ENCODE data around the gene LBX2. TPM values are rescaled to one million over a fixed set of nuclear protein-coding genes. Genes with fewer than 3 reads are reported as not detected.

Gene LBX2
- total and polyA plus RNA-seq, 10 of the 15 experiments (the other 5 are each of a cell fraction or from before 2014, with no cell fraction given): 0.08 to 4.0 (median 0.27) TPM

GRCh38 chr2:74493546-74493945 is 5.9 kb downstream of the LBX2 start:
- Histone ChIP-seq H3K9ac (ENCODE audit: control insufficient read depth, insufficient read depth, low read length) (no peak overlapping the region), H3K4me1 (ENCODE audit: control insufficient read depth, insufficient read depth, low read length) (0 out of 2 replicates have a peak, but pooled peaks cover 3% of the 10 kb centered on the region), H3K9me3 (replicated peaks; ENCODE audit: control insufficient read depth, insufficient read depth, low read length) (no peaks in the 10 kb centered on the region), H3K27ac (ENCODE audit: control insufficient read depth, insufficient read depth) (no peak overlapping the region), H3K4me2 (ENCODE audit: control insufficient read depth, insufficient read depth) (no peak overlapping the region), H2AFZ (ENCODE audit: control insufficient read depth, low read depth, low read length) (no peak overlapping the region), H3K36me3 (ENCODE audit: control insufficient read depth in 2 of 2, insufficient read depth in 2 of 2, low read length in 1 of 2) (peaks cover 12 to 13% of the 10 kb centered on the region in 2 experiments; a peak in 3 of 4 replicates), H3K27me3 (replicated peaks in 1 of 2; ENCODE audit: control insufficient read depth in 2 of 2, insufficient read depth in 2 of 2, low read length in 1 of 2) (peaks cover 4 to 5% of the 10 kb centered on the region in 2 experiments; a peak in 3 of 4 replicates), H3K4me3 (no peak overlapping the region), H4K20me1 (ENCODE audit: control insufficient read depth, insufficient read depth) (no peaks in the 10 kb centered on the region), H3K79me2 (ENCODE audit: control insufficient read depth, insufficient read depth, low read length) (no peaks in the 10 kb centered on the region)
- SMC1A ChIA-PET (ENCODE audit: uncharacterized antibody, unreplicated experiment): interaction anchor here (1.2 to 1.4 kb wide), 2 partner anchors 91 to 93 kb away, joined by 4 read pairs; no protein-coding TSS in a partner anchor
- in situ Hi-C loops (cut with MboI) (no loop called here), intact Hi-C loops (cut with micrococcal nuclease; ENCODE audit: unreplicated experiment) (no loop called here)
- ATAC-seq (no peak), DNase-seq (ENCODE audit: low read depth, low spot score) (no peak), FAIRE-seq (no peak)
- no TSS peak for BruUV-seq (replicated peaks)
- RAD21 ChIA-PET (ENCODE audit: unreplicated experiment): no interaction called here
- 73% methylated on average over 3 of the region's 3 CpGs for WGBS (ENCODE audit: insufficient coverage, insufficient replicate concordance, low lambda C conversion rate, missing lambda C conversion rate)
- POLR2A ChIA-PET: interaction anchor here (0.5 to 1.0 kb wide), 4 partner anchors 13 to 75 kb away, joined by 3 read pairs; no protein-coding TSS in a partner anchor
- CTCF ChIA-PET: interaction anchor here (1.7 to 19.4 kb wide), 3 partner anchors 11 to 95 kb away, joined by 4 to 280 read pairs (median 10); partner anchors contain the start of genes CCDC142 and TTC31
- TF ChIP-seq FOXK2 (IDR thresholded peaks at IDR 0.05) (no peak), RELA (IDR thresholded peaks at IDR 0.05; ENCODE audit: borderline replicate concordance, partially characterized antibody) (no peak), SRF (IDR thresholded peaks at IDR 0.05; ENCODE audit: low read depth in 2 of 2, low read length in 2 of 2) (no peak), TARDBP (IDR thresholded peaks at IDR 0.05; ENCODE audit: borderline replicate concordance) (no peak), PAX5 (IDR thresholded peaks at IDR 0.05; ENCODE audit: borderline replicate concordance, low read depth, low read length) (no peak), ZNF217 (IDR thresholded peaks at IDR 0.05) (no peak), RCOR1 (conservative IDR thresholded peaks at IDR 0.05; ENCODE audit: low read depth, low read length) (no peak), ZBTB11 (CRISPR knock-in tag; IDR thresholded peaks at IDR 0.05) (no peak), BCL3 (IDR thresholded peaks at IDR 0.05; ENCODE audit: borderline replicate concordance, insufficient read depth, low read depth, low read length, poor library complexity, severe bottlenecking) (no peak), POLR2AphosphoS5 (IDR thresholded peaks at IDR 0.05; ENCODE audit: low read length) (no peak), YBX1 (IDR thresholded peaks at IDR 0.05) (no peak), E2F8 (IDR thresholded peaks at IDR 0.05; ENCODE audit: low read depth, partially characterized antibody) (no peak)
- TF ChIP-seq, protein P1, sequence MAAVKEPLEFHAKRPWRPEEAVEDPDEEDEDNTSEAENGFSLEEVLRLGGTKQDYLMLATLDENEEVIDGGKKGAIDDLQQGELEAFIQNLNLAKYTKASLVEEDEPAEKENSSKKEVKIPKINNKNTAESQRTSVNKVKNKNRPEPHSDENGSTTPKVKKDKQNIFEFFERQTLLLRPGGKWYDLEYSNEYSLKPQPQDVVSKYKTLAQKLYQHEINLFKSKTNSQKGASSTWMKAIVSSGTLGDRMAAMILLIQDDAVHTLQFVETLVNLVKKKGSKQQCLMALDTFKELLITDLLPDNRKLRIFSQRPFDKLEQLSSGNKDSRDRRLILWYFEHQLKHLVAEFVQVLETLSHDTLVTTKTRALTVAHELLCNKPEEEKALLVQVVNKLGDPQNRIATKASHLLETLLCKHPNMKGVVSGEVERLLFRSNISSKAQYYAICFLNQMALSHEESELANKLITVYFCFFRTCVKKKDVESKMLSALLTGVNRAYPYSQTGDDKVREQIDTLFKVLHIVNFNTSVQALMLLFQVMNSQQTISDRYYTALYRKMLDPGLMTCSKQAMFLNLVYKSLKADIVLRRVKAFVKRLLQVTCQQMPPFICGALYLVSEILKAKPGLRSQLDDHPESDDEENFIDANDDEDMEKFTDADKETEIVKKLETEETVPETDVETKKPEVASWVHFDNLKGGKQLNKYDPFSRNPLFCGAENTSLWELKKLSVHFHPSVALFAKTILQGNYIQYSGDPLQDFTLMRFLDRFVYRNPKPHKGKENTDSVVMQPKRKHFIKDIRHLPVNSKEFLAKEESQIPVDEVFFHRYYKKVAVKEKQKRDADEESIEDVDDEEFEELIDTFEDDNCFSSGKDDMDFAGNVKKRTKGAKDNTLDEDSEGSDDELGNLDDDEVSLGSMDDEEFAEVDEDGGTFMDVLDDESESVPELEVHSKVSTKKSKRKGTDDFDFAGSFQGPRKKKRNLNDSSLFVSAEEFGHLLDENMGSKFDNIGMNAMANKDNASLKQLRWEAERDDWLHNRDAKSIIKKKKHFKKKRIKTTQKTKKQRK (IDR thresholded peaks at IDR 0.05; ENCODE audit: low read depth, low read length): no peak
